ENCODE data around the gene ADARB2. TPM values are rescaled to one million over a fixed set of nuclear protein-coding genes. Genes with fewer than 3 reads are reported as not detected.

The ADARB2 gene
- total and polyA plus RNA-seq, 10 of the 15 experiments (the other 5 are each of a cell fraction or from before 2014, with no cell fraction given) = 0.02 to 4.1 (median 0.76) TPM

DNA sequence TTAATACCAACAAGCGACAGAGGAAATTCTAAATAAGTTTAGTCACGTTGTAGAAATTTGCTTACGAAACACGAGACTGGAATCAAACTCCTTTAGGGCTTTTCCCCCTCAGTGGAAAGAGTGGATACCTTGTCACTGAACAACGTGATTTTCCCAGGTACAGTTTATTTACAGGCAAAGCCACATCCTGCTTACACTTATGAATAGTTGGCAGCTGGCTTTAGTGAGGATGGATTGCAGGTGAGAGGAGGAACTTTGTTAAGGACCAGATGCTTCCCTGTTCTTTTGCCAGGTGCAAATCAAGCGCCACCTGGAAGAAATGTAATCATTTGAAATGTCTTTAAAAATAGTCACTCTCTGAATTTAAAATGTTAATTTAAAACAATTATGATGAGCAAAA lies 282.4 kb downstream of the ADARB2 start:
- DNase-seq (ENCODE audit: low read depth, low spot score) (no peak), ATAC-seq (peak; percentile 40), FAIRE-seq (no peak)
- Histone ChIP-seq H3K9me3 (replicated peaks; ENCODE audit: control insufficient read depth, insufficient read depth, low read length) (no peaks in the 10 kb centered on the region; the same call in 2 of the 3 replicates), H3K27me3 (replicated peaks in 1 of 2; ENCODE audit: control insufficient read depth in 2 of 2, insufficient read depth in 2 of 2, low read length in 1 of 2) (no peaks in the 10 kb centered on the region), H3K36me3 (ENCODE audit: control insufficient read depth in 2 of 2, insufficient read depth in 2 of 2, low read length in 1 of 2) (no peaks in the 10 kb centered on the region), H3K27ac (ENCODE audit: control insufficient read depth, insufficient read depth) (no peak overlapping the region), H3K4me1 (ENCODE audit: control insufficient read depth, insufficient read depth, low read length) (no peaks in the 10 kb centered on the region), H3K9ac (ENCODE audit: control insufficient read depth, insufficient read depth, low read length) (no peak overlapping the region), H3K4me2 (ENCODE audit: control insufficient read depth, insufficient read depth) (peak overlapping the region; percentile 1; the same call in 1 of the 2 replicates), H3K4me3 (no peak overlapping the region), H2AFZ (ENCODE audit: control insufficient read depth, low read depth, low read length) (no peak overlapping the region), H4K20me1 (ENCODE audit: control insufficient read depth, insufficient read depth) (no peaks in the 10 kb centered on the region), H3K79me2 (ENCODE audit: control insufficient read depth, insufficient read depth, low read length) (no peaks in the 10 kb centered on the region)
- TF ChIP-seq EED (IDR thresholded peaks at IDR 0.05; ENCODE audit: low read depth) (0 out of 2 replicates have a peak, but pooled peaks have one; percentile 3), KLF5 (IDR thresholded peaks at IDR 0.05; ENCODE audit: partially characterized antibody) (no peak)
- POLR2A ChIA-PET = interaction anchor here (0.9 to 3.0 kb wide), 3 partner anchors 10 to 283 kb away, joined by 3 to 12 read pairs (median 4); partner anchors contain the start of gene ADARB2
- SMC1A ChIA-PET (ENCODE audit: uncharacterized antibody, unreplicated experiment) = interaction anchor here (0.7 to 5.0 kb wide), 10 partner anchors 8 to 589 kb away, joined by 3 to 35 read pairs (median 7); no protein-coding TSS in a partner anchor
- BruUV-seq (replicated peaks) = no TSS peak
- CTCF ChIA-PET = interaction anchor here (0.6 to 1.2 kb wide), 5 partner anchors 11 to 631 kb away, joined by 3 to 4 read pairs (median 3); no protein-coding TSS in a partner anchor
- RAD21 ChIA-PET (ENCODE audit: unreplicated experiment) = interaction anchor here (1.2 to 3.7 kb wide), 7 partner anchors 8 to 284 kb away, joined by 4 to 16 read pairs (median 7); partner anchors contain the start of gene ADARB2
- in situ Hi-C loops (cut with MboI) = no loop called here
- 8% methylated on average over 6 of the region's 6 CpGs for WGBS (ENCODE audit: insufficient coverage, insufficient replicate concordance, low lambda C conversion rate, missing lambda C conversion rate)
- intact Hi-C loops (cut with micrococcal nuclease; ENCODE audit: unreplicated experiment) = no loop called here

DNA sequence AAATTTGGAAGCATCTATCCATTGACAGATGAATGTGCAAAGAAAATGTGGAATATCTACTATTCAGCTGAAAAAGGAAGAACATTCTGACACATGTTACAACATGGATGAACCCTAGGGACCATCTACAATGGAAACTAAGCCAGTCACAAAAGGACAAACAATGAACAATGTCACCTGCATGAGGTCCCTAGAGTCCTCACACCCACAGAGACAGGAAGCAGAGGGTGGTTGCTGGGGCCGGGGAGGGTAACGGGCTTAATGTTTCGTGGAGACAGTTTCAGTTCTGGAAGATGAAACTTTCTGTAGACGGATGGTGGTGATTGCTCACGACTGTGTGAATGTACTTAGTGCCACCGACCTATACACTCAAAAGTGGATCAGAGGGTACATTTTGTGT lies 282.9 kb downstream of the ADARB2 start:
- 4% methylated on average over 6 of the region's 6 CpGs for WGBS (ENCODE audit: insufficient coverage, insufficient replicate concordance, low lambda C conversion rate, missing lambda C conversion rate)
- H3K79me2 ChIP-seq (ENCODE audit: control insufficient read depth, insufficient read depth, low read length) = no peaks in the 10 kb centered on the region
- H3K4me2 ChIP-seq (ENCODE audit: control insufficient read depth, insufficient read depth) = peak overlapping the region; percentile 1; the same call in 1 of the 2 replicates
- ChIA-PET POLR2A (interaction anchor here (0.9 to 3.0 kb wide), 5 partner anchors 11 to 283 kb away, joined by 3 to 12 read pairs (median 4); partner anchors contain the start of gene ADARB2), RAD21 (ENCODE audit: unreplicated experiment) (interaction anchor here (1.2 to 3.7 kb wide), 7 partner anchors 8 to 285 kb away, joined by 4 to 16 read pairs (median 7); partner anchors contain the start of gene ADARB2), SMC1A (ENCODE audit: uncharacterized antibody, unreplicated experiment) (interaction anchor here (0.9 to 5.0 kb wide), 13 partner anchors 9 to 283 kb away, joined by 3 to 35 read pairs (median 5); partner anchors contain the start of gene ADARB2), CTCF (interaction anchor here (1.0 kb wide), 1 partner anchor 35 kb away, joined by 3 read pairs; no protein-coding TSS in a partner anchor)
- ATAC-seq (peak; percentile 98), FAIRE-seq (no peak), DNase-seq (ENCODE audit: low read depth, low spot score) (peak; percentile 63)
- intact Hi-C loops (cut with micrococcal nuclease; ENCODE audit: unreplicated experiment) = no loop called here
- H3K27ac ChIP-seq (ENCODE audit: control insufficient read depth, insufficient read depth) = peak overlapping the region; percentile 11; the same call in 1 of the 2 replicates
- no peaks in the 10 kb centered on the region for H3K4me1 ChIP-seq (ENCODE audit: control insufficient read depth, insufficient read depth, low read length)
- no peak overlapping the region for H3K4me3 ChIP-seq
- H3K9me3 ChIP-seq (replicated peaks; ENCODE audit: control insufficient read depth, insufficient read depth, low read length) = no peaks in the 10 kb centered on the region; the same call in 2 of the 3 replicates
- H2AFZ ChIP-seq (ENCODE audit: control insufficient read depth, low read depth, low read length) = no peak overlapping the region; the same call in 1 of the 2 replicates
- BruUV-seq (replicated peaks) = no TSS peak
- in situ Hi-C loops (cut with MboI) = no loop called here
- H3K27me3 ChIP-seq (replicated peaks in 1 of 2; ENCODE audit: control insufficient read depth in 2 of 2, insufficient read depth in 2 of 2, low read length in 1 of 2) = no peaks in the 10 kb centered on the region
- H4K20me1 ChIP-seq (ENCODE audit: control insufficient read depth, insufficient read depth) = no peaks in the 10 kb centered on the region
- H3K9ac ChIP-seq (ENCODE audit: control insufficient read depth, insufficient read depth, low read length) = no peak overlapping the region
- H3K36me3 ChIP-seq (ENCODE audit: control insufficient read depth in 2 of 2, insufficient read depth in 2 of 2, low read length in 1 of 2) = no peaks in the 10 kb centered on the region
- TF ChIP-seq YBX1 (IDR thresholded peaks at IDR 0.05) (0 out of 2 replicates have a peak, but pooled peaks have one; percentile 62), IKZF1 (conservative IDR thresholded peaks at IDR 0.05) (peak; percentile 85), RCOR1 (conservative IDR thresholded peaks at IDR 0.05; ENCODE audit: low read depth, low read length) (no peak), POU2F2 (IDR thresholded peaks at IDR 0.05; ENCODE audit: borderline replicate concordance, low read depth, low read length) (peak; percentile 50; the same call in 1 of the 3 replicates), NR2C1 (IDR thresholded peaks at IDR 0.05) (no peak), ZNF207 (IDR thresholded peaks at IDR 0.05; ENCODE audit: borderline replicate concordance) (no peak; the same call in 1 of the 2 replicates), FOXM1 (IDR thresholded peaks at IDR 0.05; ENCODE audit: low read depth, low read length) (no peak), MTA2 (IDR thresholded peaks at IDR 0.05; ENCODE audit: low read depth) (peak; percentile 78), STAT1 (conservative IDR thresholded peaks at IDR 0.05) (no peak), SIN3A (IDR thresholded peaks at IDR 0.05; ENCODE audit: low read depth, low read length) (no peak), SP1 (IDR thresholded peaks at IDR 0.05; ENCODE audit: low read depth, low read length) (no peak), ZBED1 (IDR thresholded peaks at IDR 0.05; ENCODE audit: borderline replicate concordance) (no peak), JUNB (IDR thresholded peaks at IDR 0.05) (peak; percentile 95), PAX5 (IDR thresholded peaks at IDR 0.05; ENCODE audit: borderline replicate concordance, low read depth, low read length) (0 out of 2 replicates have a peak, but pooled peaks have one; percentile 62)
- TF ChIP-seq, protein P1, sequence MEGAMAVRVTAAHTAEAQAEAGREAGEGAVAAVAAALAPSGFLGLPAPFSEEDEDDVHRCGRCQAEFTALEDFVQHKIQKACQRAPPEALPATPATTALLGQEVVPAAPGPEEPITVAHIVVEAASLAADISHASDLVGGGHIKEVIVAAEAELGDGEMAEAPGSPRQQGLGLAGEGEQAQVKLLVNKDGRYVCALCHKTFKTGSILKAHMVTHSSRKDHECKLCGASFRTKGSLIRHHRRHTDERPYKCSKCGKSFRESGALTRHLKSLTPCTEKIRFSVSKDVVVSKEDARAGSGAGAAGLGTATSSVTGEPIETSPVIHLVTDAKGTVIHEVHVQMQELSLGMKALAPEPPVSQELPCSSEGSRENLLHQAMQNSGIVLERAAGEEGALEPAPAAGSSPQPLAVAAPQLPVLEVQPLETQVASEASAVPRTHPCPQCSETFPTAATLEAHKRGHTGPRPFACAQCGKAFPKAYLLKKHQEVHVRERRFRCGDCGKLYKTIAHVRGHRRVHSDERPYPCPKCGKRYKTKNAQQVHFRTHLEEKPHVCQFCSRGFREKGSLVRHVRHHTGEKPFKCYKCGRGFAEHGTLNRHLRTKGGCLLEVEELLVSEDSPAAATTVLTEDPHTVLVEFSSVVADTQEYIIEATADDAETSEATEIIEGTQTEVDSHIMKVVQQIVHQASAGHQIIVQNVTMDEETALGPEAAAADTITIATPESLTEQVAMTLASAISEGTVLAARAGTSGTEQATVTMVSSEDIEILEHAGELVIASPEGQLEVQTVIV (IDR thresholded peaks at IDR 0.05; ENCODE audit: borderline replicate concordance, partially characterized antibody) = no peak

All from GM12878 (cell line).